Sigmoid colon (tissue), 4 donors: ENCODE measurements around the gene DDI1.

Experiments
- EP300 ChIP-seq, 4 donors: sonication (generic); formaldehyde crosslinking; IDR thresholded peaks; one replicate each; pipeline ENCODE4 v1.6.1; 2017; ENCODE audit warnings: antibody characterized with exemption in 4 of 4
- POLR2A ChIP-seq, 2 donors: fragments of 450-650 bp; IDR thresholded peaks; one replicate each; pipeline ENCODE4 v1.6.1; 2016; ENCODE audit warnings: antibody characterized with exemption in 2 of 2, mild to moderate bottlenecking in 2 of 2, moderate library complexity in 2 of 2
- POLR2AphosphoS5 ChIP-seq, 4 donors: sonication (generic); formaldehyde crosslinking; IDR thresholded peaks; one replicate each; pipeline ENCODE4 v1.6.1; 2017; ENCODE audit warnings: antibody characterized with exemption in 4 of 4
- TF ChIP-seq, protein P1 (sequence below), 4 experiments: fragments of 450-650 bp in 3 of 4; fragments of 200-600 bp in 1 of 4; IDR thresholded peaks; one replicate each; pipeline ENCODE4 v1.5.1; 2016 to 2019; ENCODE audit warnings: antibody characterized with exemption in 4 of 4, mild to moderate bottlenecking in 3 of 4, moderate library complexity in 2 of 4

DNA sequence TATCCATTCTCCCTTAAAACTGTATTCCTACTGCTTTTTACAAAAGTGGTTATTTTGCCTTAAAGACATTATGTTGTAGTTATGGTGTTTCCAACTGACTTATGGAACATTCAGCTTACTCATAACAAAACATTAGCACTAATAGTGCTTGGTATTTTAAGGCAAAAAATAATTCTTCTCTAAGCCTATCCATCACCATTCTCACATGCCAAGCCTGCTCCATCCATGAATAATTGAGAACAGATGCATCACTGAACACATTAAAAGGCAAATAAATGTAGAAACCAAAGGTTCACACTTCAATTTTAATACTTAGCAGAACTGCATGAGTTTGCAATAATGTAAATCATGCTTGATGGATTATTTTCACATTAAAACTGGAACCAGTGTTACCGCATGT, 42.3 kb upstream of the DDI1 start:
- TF ChIP-seq, protein P1, sequence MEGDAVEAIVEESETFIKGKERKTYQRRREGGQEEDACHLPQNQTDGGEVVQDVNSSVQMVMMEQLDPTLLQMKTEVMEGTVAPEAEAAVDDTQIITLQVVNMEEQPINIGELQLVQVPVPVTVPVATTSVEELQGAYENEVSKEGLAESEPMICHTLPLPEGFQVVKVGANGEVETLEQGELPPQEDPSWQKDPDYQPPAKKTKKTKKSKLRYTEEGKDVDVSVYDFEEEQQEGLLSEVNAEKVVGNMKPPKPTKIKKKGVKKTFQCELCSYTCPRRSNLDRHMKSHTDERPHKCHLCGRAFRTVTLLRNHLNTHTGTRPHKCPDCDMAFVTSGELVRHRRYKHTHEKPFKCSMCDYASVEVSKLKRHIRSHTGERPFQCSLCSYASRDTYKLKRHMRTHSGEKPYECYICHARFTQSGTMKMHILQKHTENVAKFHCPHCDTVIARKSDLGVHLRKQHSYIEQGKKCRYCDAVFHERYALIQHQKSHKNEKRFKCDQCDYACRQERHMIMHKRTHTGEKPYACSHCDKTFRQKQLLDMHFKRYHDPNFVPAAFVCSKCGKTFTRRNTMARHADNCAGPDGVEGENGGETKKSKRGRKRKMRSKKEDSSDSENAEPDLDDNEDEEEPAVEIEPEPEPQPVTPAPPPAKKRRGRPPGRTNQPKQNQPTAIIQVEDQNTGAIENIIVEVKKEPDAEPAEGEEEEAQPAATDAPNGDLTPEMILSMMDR (IDR thresholded peaks at IDR 0.05) = no peak
- TF ChIP-seq POLR2A (IDR thresholded peaks at IDR 0.05) (no peak), POLR2AphosphoS5 (IDR thresholded peaks at IDR 0.05) (no peak), EP300 (IDR thresholded peaks at IDR 0.05) (no peak)
